ENCODE measurements around the gene PTPN2.

The PTPN2 gene

DNA sequence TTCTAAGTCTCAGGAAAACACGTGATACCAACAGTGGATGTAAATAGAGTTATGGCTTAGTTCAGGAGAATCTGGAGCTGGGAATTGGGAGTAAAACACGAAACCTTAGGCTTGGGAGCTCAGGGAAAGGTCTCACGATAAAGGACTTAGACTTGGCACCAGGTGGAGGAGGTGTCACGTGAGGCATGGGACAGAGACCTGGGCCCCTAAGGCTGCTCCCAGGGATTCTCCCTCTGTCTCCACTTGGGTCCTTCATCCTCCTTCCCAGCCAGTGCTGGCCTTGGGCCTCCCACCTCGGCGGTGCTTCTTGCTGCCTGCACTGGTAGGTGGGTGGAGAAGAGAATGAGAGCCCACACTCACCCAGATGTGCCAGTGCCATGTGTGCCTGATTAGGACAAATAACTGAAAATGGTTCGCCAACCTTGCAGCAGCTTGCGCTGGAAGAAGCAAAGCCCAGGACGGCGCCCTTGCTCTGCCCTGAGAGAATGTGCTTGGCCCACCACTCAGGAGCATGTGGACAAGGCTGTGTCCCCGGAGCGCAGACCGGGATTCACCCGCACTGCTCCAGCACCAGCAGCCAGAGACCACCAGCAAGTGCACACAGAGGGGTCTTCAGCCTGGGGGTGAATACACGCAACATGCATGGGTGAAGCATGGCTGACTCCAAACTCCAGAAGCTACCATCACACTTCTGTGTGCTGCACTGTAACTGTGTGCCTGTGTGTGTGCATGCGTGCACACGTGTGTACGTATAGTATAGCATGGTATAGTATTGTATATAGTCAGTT lies 133.1 kb downstream of the PTPN2 start:
- no peak for TF ChIP-seq GABPA (IDR thresholded peaks at IDR 0.05; ENCODE audit: low read depth)
- TF ChIP-seq, protein P1, sequence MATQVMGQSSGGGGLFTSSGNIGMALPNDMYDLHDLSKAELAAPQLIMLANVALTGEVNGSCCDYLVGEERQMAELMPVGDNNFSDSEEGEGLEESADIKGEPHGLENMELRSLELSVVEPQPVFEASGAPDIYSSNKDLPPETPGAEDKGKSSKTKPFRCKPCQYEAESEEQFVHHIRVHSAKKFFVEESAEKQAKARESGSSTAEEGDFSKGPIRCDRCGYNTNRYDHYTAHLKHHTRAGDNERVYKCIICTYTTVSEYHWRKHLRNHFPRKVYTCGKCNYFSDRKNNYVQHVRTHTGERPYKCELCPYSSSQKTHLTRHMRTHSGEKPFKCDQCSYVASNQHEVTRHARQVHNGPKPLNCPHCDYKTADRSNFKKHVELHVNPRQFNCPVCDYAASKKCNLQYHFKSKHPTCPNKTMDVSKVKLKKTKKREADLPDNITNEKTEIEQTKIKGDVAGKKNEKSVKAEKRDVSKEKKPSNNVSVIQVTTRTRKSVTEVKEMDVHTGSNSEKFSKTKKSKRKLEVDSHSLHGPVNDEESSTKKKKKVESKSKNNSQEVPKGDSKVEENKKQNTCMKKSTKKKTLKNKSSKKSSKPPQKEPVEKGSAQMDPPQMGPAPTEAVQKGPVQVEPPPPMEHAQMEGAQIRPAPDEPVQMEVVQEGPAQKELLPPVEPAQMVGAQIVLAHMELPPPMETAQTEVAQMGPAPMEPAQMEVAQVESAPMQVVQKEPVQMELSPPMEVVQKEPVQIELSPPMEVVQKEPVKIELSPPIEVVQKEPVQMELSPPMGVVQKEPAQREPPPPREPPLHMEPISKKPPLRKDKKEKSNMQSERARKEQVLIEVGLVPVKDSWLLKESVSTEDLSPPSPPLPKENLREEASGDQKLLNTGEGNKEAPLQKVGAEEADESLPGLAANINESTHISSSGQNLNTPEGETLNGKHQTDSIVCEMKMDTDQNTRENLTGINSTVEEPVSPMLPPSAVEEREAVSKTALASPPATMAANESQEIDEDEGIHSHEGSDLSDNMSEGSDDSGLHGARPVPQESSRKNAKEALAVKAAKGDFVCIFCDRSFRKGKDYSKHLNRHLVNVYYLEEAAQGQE (IDR thresholded peaks at IDR 0.05; ENCODE audit: insufficient replicate concordance, low read depth): no peak
- no peak for DNase-seq (ENCODE audit: low read depth in 1 of 2, low spot score in 1 of 2)
- H3K4me3 ChIP-seq (replicated peaks; ENCODE audit: insufficient read depth, low read length): no peak overlapping the region
- H3K27me3 ChIP-seq (ENCODE audit: insufficient read depth, poor library complexity, severe bottlenecking): no peaks in the 10 kb centered on the region
- H3K27ac ChIP-seq (replicated peaks): no peak overlapping the region

DNA sequence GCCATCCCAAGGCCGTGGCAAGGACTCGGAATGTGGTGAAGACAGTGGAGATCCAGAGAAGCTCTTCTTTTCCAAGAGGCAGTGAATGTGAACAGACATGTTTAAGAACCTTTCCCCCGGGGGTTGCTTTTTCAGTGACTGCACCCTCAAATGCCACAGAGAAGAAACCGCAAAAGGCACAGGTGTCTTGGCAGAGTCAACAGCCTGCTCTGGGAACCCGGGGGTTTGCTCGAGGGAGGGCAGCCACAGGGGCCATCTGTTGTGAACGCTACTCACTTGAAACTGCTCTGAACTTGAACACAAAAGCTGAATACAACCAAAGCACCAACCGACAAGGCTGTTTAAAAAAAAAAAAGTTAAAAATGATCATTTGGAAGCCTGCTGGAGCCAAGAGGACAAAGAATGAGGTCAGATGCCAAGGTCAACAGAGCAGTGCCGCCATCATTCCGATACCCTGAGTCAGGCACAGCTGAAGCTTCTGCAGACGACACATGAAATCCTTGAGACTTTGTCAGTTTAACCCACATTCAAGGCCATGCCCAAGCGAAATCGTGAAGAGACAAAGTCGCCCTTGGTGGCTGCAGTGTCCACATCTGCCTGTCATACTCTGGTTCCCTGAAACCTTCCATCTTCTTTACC lies 133.8 kb downstream of the PTPN2 start:
- TF ChIP-seq CTCF (IDR thresholded peaks at IDR 0.05; ENCODE audit: insufficient read depth, low read length) (no peak), POLR2AphosphoS5 (IDR thresholded peaks at IDR 0.05; ENCODE audit: low read depth) (no peak), SPI1 (IDR thresholded peaks at IDR 0.05; ENCODE audit: borderline replicate concordance, low read depth) (no peak), GABPA (IDR thresholded peaks at IDR 0.05; ENCODE audit: low read depth) (no peak)
- TF ChIP-seq, protein P1 (IDR thresholded peaks at IDR 0.05; ENCODE audit: insufficient replicate concordance, low read depth): no peak
- peak in 1 of 2 experiments; percentile 45 for DNase-seq (ENCODE audit: low read depth in 1 of 2, low spot score in 1 of 2)
- Histone ChIP-seq H3K4me3 (replicated peaks; ENCODE audit: insufficient read depth, low read length) (no peak overlapping the region), H3K27me3 (ENCODE audit: insufficient read depth, poor library complexity, severe bottlenecking) (no peaks in the 10 kb centered on the region), H3K27ac (replicated peaks) (no peak overlapping the region)

DNA sequence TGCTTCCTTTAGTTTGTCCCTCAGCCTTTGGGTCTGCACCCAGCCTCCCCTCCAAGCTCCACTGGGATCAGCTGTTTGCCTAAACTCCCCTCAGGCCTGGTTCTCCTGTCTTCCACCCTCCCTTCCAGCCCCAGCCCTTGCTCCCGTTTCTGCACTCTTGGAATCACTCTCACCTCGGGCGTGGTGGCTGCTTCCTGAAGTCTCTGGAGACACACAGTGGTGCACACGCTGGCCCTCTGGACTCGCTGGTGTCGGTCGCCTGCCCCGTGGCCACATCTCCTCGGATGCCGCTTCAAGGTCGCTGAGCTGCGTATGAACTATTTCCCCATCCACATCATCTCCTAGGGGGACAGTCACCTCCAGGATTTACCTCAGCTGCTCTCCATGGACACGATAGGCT lies 134.9 kb downstream of the PTPN2 start:
- Histone ChIP-seq H3K4me3 (replicated peaks; ENCODE audit: insufficient read depth, low read length) (no peak overlapping the region), H3K27me3 (ENCODE audit: insufficient read depth, poor library complexity, severe bottlenecking) (no peaks in the 10 kb centered on the region), H3K27ac (replicated peaks) (no peak overlapping the region)
- DNase-seq (ENCODE audit: low read depth in 1 of 2, low spot score in 1 of 2): no peak
- TF ChIP-seq CTCF (IDR thresholded peaks at IDR 0.05; ENCODE audit: insufficient read depth, low read length) (no peak), POLR2AphosphoS5 (IDR thresholded peaks at IDR 0.05; ENCODE audit: low read depth) (no peak), GABPA (IDR thresholded peaks at IDR 0.05; ENCODE audit: low read depth) (no peak), SPI1 (IDR thresholded peaks at IDR 0.05; ENCODE audit: borderline replicate concordance, low read depth) (no peak)
- TF ChIP-seq, protein P1 (IDR thresholded peaks at IDR 0.05; ENCODE audit: insufficient replicate concordance, low read depth): no peak
